ENCODE results near the gene TRA2A. TPM values are rescaled to one million over a fixed set of nuclear protein-coding genes. Genes with fewer than 3 reads are reported as not detected.
A peak's percentile ranks its signal among the peaks of the same experiment; 100 is the strongest.
"Not testable (repeated sequence)": the region's sequence is repeated elsewhere in the genome, so short reads cannot be mapped to it uniquely, and the experiment has no call there.

The TRA2A gene
- total and polyA plus RNA-seq, 9 donors = 28.1 to 149 (median 107) TPM

DNA sequence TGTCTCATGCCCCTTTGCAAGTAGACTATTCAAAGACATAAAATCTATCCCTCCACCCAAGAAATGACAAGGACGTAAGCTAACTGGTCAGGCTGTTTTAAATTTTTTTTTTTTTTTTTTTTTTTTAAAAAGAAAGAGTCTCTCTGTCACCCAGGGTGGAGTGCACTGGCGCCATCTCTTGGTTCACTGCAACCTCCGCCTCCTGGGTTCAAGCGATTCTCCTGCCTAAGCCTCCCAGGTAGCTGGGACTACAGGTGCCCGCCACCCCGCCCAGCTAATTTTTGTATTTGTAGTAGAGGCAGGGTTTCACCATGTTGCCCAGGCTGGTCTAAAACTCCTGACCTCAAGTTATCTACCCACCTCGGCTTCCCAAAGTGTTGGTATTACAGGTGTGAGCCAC is 11.2 kb downstream of the TRA2A start:
- Histone ChIP-seq H3K27ac (ENCODE audit: low read length) (no peak overlapping the region), H3K36me3 (ENCODE audit: control insufficient read depth, insufficient read depth, low read length) (peaks cover 43% of the 10 kb centered on the region), H3K4me1 (ENCODE audit: control insufficient read depth, insufficient read depth, low read length) (no peaks in the 10 kb centered on the region), H3K4me3 (ENCODE audit: low read length) (no peak overlapping the region), H3K9me3 (replicated peaks; ENCODE audit: control insufficient read depth, low read depth, low read length) (no peaks in the 10 kb centered on the region), H3K27me3 (ENCODE audit: control insufficient read depth, insufficient read depth, low read length) (no peaks in the 10 kb centered on the region)
- no peak for DNase-seq
- WGBS (ENCODE audit: insufficient coverage) = 80% methylated on average over 1 of the region's 7 CpGs

DNA sequence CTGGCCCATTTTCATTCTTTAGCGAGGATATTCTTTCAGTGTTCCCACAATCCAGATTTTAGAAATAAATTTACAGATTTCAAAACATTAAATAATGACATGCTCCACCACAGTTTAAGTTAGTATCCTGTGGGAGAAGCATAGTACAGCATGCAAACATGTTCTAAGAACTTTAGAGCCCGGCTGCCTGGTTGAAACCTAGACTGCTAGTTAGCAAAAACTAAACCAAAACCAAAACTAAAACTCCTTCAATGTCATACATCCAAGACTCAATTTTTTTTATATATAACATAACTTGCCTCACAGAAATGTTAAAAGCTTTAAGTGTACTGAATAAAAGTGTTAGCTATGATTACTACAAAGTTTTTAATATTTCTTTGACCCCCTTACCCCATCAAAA is 17.0 kb downstream of the TRA2A start:
- no CpG with 5 or more reads among the region's 2 CpGs for WGBS (ENCODE audit: insufficient coverage)
- peaks cover 58% of the 10 kb centered on the region for H3K36me3 ChIP-seq (ENCODE audit: control insufficient read depth, insufficient read depth, low read length)

GRCh38 chr7:23513746-23514145 is 18.0 kb downstream of the TRA2A start:
- 80% methylated on average over 1 of the region's 6 CpGs for WGBS (ENCODE audit: insufficient coverage)

More for the DNA sequence above, 17.0 kb downstream of the TRA2A start:
- Histone ChIP-seq H3K4me1 (ENCODE audit: control insufficient read depth, insufficient read depth, low read length) (no peaks in the 10 kb centered on the region), H3K4me3 (ENCODE audit: low read length) (no peak overlapping the region), H3K9me3 (replicated peaks; ENCODE audit: control insufficient read depth, low read depth, low read length) (no peaks in the 10 kb centered on the region), H3K27ac (ENCODE audit: low read length) (no peak overlapping the region), H3K27me3 (ENCODE audit: control insufficient read depth, insufficient read depth, low read length) (no peaks in the 10 kb centered on the region)
- no peak for DNase-seq

DNA sequence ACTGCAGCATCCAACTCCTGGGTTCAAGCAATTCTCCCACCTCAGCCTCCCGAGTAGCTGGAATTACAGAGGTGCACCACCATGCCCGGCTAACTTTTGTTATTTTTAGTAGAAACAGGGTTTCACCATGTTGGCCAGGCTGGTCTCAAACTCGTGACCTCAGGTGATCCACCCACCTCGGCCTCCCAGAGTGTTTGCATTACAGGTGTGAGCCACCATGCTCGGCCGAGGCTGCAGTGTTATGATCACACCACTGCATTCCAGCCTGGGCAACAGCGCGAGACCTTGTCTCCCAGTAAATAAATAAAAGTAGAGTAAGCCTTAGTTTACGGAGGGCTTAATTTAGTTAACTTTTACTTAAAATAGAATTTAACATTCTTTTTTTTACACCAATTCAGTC is 37.8 kb downstream of the TRA2A start:
- Histone ChIP-seq H3K27me3 (ENCODE audit: control insufficient read depth, insufficient read depth, low read length) (no peaks in the 10 kb centered on the region), H3K36me3 (ENCODE audit: control insufficient read depth, insufficient read depth, low read length) (no peaks in the 10 kb centered on the region), H3K4me3 (ENCODE audit: low read length) (no peak overlapping the region), H3K27ac (ENCODE audit: low read length) (no peak overlapping the region), H3K4me1 (ENCODE audit: control insufficient read depth, insufficient read depth, low read length) (peaks cover 7% of the 10 kb centered on the region), H3K9me3 (replicated peaks; ENCODE audit: control insufficient read depth, low read depth, low read length) (no peaks in the 10 kb centered on the region)
- DNase-seq = no peak
- 96% methylated on average over 3 of the region's 9 CpGs for WGBS (ENCODE audit: insufficient coverage)

More at GRCh38 chr7:23513746-23514145, 18.0 kb downstream of the TRA2A start:
- H3K4me3 ChIP-seq (ENCODE audit: low read length); H3K9me3 ChIP-seq (replicated peaks; ENCODE audit: control insufficient read depth, low read depth, low read length); DNase-seq; H3K4me1 ChIP-seq (ENCODE audit: control insufficient read depth, insufficient read depth, low read length); H3K27me3 ChIP-seq (ENCODE audit: control insufficient read depth, insufficient read depth, low read length); H3K27ac ChIP-seq (ENCODE audit: low read length): not testable (repeated sequence)
- peaks cover 59% of the 10 kb centered on the region for H3K36me3 ChIP-seq (ENCODE audit: control insufficient read depth, insufficient read depth, low read length)

GRCh38 chr7:23491502-23491901 is 40.3 kb downstream of the TRA2A start:
- Histone ChIP-seq H3K4me1 (ENCODE audit: control insufficient read depth, insufficient read depth, low read length) (peaks cover 7% of the 10 kb centered on the region), H3K36me3 (ENCODE audit: control insufficient read depth, insufficient read depth, low read length) (no peaks in the 10 kb centered on the region), H3K4me3 (ENCODE audit: low read length) (no peak overlapping the region), H3K27me3 (ENCODE audit: control insufficient read depth, insufficient read depth, low read length) (no peaks in the 10 kb centered on the region), H3K27ac (ENCODE audit: low read length) (no peak overlapping the region), H3K9me3 (replicated peaks; ENCODE audit: control insufficient read depth, low read depth, low read length) (no peaks in the 10 kb centered on the region)
- WGBS (ENCODE audit: insufficient coverage) = no CpG with 5 or more reads among the region's 3 CpGs
- no peak for DNase-seq

- WGBS (ENCODE audit: insufficient coverage) = 35% methylated on average over 44 of the region's 56 CpGs
- Histone ChIP-seq H3K27me3 (ENCODE audit: control insufficient read depth, insufficient read depth, low read length) (no peaks in the 10 kb centered on the region), H3K27ac (ENCODE audit: low read length) (peak overlapping the region; percentile 90), H3K36me3 (ENCODE audit: control insufficient read depth, insufficient read depth, low read length) (no peaks in the 10 kb centered on the region), H3K9me3 (replicated peaks; ENCODE audit: control insufficient read depth, low read depth, low read length) (no peaks in the 10 kb centered on the region), H3K4me1 (ENCODE audit: control insufficient read depth, insufficient read depth, low read length) (peaks cover 7% of the 10 kb centered on the region), H3K4me3 (ENCODE audit: low read length) (peak overlapping the region; percentile 64)
- DNase-seq = peak; percentile 80
Observed at GRCh38 chr7:23490357-23491135, 41.2 kb downstream of the TRA2A start.

DNA sequence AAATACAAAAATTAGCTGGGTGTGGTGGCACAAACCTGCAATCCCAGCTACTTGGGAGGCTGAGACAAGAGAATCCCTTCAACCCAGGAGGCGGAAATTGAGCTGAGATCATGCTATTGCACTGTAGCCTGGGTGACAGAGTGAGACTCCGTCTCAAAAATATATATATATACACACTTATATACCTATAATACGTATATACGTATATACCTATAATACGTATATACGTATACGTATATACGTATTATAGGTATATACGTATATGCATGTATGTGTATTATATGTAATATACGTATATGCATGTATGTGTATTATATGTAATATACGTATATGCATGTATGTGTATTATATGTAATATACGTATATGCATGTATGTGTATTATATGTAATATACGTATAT is 43.1 kb downstream of the TRA2A start:
- not testable (repeated sequence) for H3K27ac ChIP-seq (ENCODE audit: low read length); H3K9me3 ChIP-seq (replicated peaks; ENCODE audit: control insufficient read depth, low read depth, low read length); DNase-seq; H3K36me3 ChIP-seq (ENCODE audit: control insufficient read depth, insufficient read depth, low read length); H3K4me1 ChIP-seq (ENCODE audit: control insufficient read depth, insufficient read depth, low read length); H3K4me3 ChIP-seq (ENCODE audit: low read length); H3K27me3 ChIP-seq (ENCODE audit: control insufficient read depth, insufficient read depth, low read length)
- no CpG with 5 or more reads among the region's 13 CpGs for WGBS (ENCODE audit: insufficient coverage)

- WGBS (ENCODE audit: insufficient coverage) = no CpG with 5 or more reads among the region's 4 CpGs
- Histone ChIP-seq H3K4me3 (ENCODE audit: low read length) (no peak overlapping the region), H3K36me3 (ENCODE audit: control insufficient read depth, insufficient read depth, low read length) (no peaks in the 10 kb centered on the region), H3K27ac (ENCODE audit: low read length) (no peak overlapping the region), H3K4me1 (ENCODE audit: control insufficient read depth, insufficient read depth, low read length) (peaks cover 7% of the 10 kb centered on the region), H3K27me3 (ENCODE audit: control insufficient read depth, insufficient read depth, low read length) (no peaks in the 10 kb centered on the region), H3K9me3 (replicated peaks; ENCODE audit: control insufficient read depth, low read depth, low read length) (no peaks in the 10 kb centered on the region)
- no peak for DNase-seq
Observed at GRCh38 chr7:23487670-23488069, 44.1 kb downstream of the TRA2A start.

DNA sequence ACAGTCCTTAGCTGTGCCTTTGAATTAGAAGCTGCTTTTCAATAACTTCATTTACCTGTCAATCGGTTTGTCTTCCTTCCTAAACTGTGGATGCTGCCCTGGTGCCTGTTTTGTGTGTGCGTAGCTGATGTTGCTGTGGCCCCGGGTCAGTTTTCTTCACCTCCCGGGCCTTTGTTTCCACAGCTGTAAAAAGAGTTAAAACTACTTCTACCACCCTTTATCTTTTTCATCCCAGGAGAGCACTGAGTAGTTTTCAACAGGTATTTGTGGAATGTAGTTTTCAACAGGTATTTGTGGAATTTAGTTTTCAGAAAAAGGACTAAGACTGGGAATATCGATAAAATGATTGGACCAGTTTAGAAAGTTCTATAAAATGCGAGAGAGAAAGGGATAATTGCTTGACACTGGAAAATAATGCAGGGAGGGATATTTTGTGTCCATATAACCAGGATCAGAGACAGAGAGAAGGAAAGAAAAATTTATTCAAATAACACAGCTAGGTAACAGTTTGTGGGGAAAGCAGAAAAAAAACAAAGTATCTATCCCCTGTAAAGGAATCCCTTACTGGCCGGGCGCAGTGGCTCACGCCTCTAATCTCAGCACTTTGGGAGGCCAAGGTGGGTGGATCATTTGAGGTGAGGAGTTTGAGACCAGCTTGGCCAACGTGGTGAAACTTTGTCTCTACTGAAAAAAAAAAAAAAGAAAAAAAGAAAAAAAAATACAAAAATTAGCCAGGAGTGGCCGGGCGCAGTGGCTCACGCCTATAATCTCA is 45.6 kb downstream of the TRA2A start:
- Histone ChIP-seq H3K9me3 (replicated peaks; ENCODE audit: control insufficient read depth, low read depth, low read length) (no peaks in the 10 kb centered on the region), H3K4me1 (ENCODE audit: control insufficient read depth, insufficient read depth, low read length) (peaks cover 7% of the 10 kb centered on the region), H3K4me3 (ENCODE audit: low read length) (no peak overlapping the region), H3K36me3 (ENCODE audit: control insufficient read depth, insufficient read depth, low read length) (no peaks in the 10 kb centered on the region), H3K27me3 (ENCODE audit: control insufficient read depth, insufficient read depth, low read length) (no peaks in the 10 kb centered on the region), H3K27ac (ENCODE audit: low read length) (no peak overlapping the region)
- WGBS (ENCODE audit: insufficient coverage) = 100% methylated on average over 1 of the region's 13 CpGs
- no peak for DNase-seq

DNA sequence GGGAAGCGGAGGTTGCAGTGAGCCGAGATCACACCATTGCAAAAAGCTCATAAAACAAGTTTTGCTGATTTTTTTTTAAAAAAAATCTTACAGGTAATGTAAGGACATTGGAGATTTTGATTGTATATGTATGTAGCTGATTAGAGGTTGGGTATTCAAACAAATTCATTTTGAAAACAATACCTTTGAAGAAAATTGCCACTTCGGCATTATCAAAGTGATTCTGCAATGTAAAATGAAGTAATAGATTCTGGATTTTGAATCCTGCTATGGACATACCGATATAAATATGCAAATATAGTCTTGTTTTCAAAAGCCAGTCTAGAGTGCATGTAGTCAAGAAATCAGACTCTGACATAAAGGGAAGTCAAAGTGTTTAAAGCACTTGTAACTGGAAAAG is 49.1 kb downstream of the TRA2A start:
- Histone ChIP-seq H3K27me3 (ENCODE audit: control insufficient read depth, insufficient read depth, low read length) (peaks cover 2% of the 10 kb centered on the region), H3K27ac (ENCODE audit: low read length) (no peak overlapping the region), H3K36me3 (ENCODE audit: control insufficient read depth, insufficient read depth, low read length) (no peaks in the 10 kb centered on the region), H3K9me3 (replicated peaks; ENCODE audit: control insufficient read depth, low read depth, low read length) (no peaks in the 10 kb centered on the region), H3K4me1 (ENCODE audit: control insufficient read depth, insufficient read depth, low read length) (no peaks in the 10 kb centered on the region), H3K4me3 (ENCODE audit: low read length) (no peak overlapping the region)
- no peak for DNase-seq
- WGBS (ENCODE audit: insufficient coverage) = no CpG with 5 or more reads among the region's 4 CpGs
